Activated CD4-positive, CD25-positive, alpha-beta regulatory T cell treated with anti-CD3 and anti-CD28 coated beads, Interleukin-2, amount 50 U/mL, for 16 hours (primary cell): ENCODE results near the gene DIPK1A.
A peak's percentile ranks its signal among the peaks of the same experiment; 100 is the strongest.

ENCODE experiments used
- DNase-seq: peaks from one replicate; pipeline ENCODE4 v3.0.0-alpha.2; 2020; ENCODE audit warnings: low read depth, low spot score

DIPK1A gene

DNA sequence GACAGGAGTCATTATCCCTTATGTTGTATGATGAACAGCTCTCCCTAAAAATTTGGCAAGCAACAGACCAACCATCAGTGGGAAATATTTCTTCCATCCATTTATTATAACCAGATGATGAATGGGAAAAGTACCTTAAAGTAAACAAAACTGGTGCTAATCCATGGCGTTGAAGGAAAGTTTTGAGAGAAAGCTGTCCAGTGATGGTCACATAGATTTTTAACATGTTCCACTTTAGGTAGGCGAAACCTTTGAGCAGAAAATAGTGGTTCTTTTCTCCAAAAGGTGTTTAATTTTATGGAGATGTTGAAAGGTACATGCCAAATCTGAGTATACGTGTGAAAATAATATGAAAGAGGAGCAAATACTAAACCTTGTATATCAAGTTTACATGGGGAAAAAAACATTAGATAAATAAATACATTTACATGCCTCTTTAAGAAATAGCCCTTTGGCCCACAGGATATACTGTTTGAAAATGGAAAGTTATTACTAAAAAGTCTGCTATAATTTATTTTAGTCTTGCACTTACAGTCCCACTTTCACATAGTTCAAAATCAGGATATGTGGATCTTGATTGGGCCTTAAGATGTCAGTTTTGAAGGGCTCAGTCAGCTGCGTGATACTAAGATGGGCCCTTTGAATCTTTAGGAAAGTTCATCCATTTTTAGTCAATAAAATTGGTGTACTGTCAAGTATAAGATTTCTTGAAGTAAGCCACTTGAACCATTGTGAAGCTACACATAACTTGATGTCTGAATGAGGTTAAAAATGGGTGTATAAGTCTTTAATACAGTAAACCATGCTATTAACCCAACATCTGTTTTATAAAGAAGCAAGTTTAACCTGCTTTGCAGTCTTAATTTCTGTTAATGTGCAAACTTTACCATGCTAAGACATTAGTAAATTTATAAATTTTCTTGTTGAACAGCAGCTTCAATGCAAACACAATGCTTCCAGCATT is 118.9 kb downstream of the DIPK1A start:
- DNase-seq: no peak

DNA sequence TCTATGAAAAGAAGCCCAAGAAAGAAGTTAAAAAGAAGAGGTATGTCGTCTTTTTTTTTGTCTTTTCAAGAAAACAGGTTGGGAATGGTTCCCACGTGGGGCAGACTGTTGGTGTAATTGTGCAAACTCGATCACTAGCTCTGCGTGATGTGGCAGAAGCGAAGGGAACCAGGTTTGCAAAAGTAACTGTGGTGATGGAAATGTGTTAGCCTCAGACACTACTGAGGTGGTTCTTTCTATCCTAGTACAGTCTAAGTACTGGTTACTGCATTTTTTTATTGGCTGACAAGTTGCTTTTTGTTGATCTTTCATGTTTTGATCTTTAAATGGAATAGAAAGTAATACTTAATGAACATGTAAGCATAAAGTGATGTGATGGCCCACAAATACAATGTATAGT is 120.7 kb downstream of the DIPK1A start:
- DNase-seq: no peak

DNA sequence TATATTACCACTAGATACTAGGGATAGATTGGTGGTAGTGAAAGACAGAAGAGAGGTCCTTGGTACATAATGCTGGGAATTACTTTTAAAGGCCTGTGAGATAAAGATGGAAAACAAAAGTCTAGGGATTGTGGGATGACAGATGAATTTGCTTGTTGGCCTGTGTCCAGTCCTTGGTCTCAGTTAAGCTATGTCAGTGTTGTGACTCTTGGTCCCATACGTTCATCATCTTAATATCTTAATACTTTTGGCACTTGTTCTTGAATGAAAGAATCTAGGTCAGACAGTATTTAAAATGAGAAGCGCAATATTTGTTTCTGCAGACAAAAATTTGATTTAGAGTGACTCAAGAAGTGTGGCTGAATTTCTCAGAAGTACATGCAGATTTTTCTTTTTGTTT is 121.8 kb downstream of the DIPK1A start:
- DNase-seq: no peak

DNA sequence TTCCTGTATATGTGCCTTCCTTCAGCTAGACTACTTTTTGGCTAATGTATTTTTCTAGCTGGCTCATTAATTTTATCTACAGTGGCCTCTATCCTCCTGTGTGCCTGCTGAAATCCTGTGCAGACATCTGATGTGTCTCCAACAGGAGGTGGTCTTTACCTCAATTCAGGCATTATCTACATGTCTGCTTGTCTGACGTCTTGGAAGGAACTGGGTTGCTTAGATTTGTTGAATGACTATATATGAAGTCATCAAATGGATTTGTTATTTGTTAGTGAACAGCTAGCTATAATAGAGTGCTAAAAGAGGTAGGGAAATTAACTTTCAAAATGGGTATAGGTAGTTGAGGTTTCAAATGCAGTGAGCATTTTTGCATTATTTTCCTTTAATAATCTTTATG is 122.7 kb downstream of the DIPK1A start:
- no peak for DNase-seq

DNA sequence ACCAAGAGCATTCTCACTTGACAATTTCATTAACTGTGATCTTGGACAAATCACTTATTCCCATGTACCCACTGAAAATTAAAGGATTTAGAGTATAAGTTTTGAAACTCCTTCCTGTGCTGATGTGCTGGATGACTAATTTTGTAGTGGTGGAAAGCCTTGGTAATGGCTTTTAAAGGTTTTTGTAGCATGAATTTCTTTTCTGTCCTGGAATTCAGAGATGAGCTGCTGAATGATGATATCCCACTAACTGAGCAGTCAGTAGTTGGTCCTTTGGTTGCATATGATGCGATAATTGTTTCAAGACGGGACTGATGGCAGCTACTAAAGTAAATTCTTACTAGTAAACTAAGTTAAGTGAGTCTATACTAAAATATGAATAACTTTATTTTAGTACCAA is 124.2 kb downstream of the DIPK1A start:
- no peak for DNase-seq

DNA sequence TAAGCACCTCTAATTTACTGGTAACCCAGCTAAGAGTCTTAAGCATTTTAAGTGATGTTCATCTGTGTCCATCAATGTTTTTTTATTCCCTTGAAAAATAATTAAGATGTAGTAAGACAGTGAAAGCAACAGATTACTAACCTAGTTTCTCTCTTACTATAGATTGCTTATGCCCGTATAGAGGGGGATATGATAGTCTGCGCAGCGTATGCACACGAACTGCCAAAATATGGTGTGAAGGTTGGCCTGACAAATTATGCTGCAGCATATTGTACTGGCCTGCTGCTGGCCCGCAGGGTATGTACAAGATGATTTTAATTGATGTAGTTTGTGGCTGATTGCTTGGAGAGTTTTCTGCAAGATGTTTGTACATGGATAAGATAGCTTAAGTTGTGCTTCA is 126.6 kb downstream of the DIPK1A start:
- no peak for DNase-seq

DNA sequence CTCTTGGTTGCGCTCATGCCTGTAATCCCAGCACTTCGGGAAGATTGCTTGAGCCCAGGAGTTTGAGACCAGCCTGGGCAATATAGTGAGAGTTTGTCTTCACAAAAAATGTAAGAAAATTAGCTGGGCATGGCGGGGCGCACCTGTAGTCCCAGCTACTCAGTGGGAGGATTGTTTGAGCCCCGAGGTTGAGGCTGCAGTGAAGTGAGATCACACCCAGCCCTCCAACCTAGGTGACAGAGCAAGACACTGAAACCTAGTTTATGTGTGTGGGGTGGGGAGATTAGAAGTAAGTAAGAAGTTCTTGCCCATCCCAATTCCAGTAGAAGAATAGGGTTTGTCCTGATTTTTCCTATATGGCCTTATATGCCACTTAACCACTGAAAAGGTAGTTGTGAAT is 127.4 kb downstream of the DIPK1A start:
- no peak for DNase-seq

DNA sequence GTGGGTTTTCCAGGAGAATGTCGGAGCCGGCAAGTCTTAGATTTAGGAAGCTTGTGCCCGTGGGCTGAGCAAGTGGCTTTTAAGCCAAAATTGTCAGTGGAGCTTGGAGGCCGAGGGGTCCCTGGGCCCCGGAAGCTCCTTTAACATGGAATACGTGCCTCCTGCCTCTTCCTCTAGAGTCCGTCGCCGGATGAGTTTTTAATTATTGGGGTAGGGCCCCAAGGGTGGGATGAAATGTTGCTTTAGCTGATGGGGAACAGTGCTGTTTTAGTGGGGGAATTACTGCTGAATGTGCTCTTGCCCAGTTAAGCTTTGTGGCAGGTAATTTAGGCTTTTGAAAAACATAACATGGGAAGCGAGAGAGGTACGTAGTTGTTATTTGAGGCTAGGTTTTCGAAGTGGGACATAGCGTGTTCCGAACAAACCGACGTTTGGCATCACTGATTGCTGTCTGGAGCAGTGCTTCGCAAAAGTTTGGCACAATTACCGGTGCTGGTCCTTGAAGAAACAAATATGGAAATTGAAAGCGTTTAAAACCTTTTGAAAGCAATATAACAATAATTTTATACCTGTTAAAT is 128.6 kb downstream of the DIPK1A start:
- no peak for DNase-seq

DNA sequence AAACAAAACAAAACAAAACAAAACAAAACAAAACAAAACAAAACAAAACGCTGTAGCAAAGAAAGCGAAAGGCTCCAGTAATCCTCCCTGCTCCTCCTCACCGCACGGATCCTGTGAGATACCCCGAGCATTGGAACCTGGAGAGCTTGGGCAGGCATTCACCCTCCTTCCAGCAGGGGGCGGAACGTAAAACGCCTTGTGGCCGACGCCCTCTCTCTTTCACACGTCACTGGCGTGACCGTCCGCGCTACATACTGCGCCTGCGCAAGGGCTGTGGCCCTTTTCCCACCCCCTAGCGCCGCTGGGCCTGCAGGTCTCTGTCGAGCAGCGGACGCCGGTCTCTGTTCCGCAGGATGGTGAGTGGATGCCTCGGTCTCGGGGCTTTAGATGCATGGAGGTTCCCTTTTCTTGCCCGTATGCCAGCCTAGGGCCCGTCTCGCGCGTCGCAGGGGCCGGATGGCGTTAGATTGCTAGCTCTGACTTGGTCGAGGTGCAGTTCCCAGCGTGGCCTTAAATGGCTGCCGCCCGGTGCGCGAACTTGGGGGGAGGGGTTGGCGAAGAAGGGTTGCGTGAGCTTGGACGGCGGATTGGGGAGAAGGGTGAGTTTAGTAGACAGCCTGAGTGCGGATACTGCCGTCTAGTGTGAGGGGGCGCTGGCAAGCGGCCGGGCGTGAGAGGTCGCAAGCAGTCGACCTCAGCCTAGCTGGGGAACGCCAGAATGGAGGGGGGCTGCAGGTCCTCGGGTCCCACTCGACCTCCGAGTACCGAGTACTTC is 129.3 kb downstream of the DIPK1A start, which contains the start of gene RPL5:
RPL5 (plus strand) TSS at position 279 of the 775 bp plus-strand sequence; CDS start at position 354, 75 bp downstream.
- peak; percentile 97 for DNase-seq

DNA sequence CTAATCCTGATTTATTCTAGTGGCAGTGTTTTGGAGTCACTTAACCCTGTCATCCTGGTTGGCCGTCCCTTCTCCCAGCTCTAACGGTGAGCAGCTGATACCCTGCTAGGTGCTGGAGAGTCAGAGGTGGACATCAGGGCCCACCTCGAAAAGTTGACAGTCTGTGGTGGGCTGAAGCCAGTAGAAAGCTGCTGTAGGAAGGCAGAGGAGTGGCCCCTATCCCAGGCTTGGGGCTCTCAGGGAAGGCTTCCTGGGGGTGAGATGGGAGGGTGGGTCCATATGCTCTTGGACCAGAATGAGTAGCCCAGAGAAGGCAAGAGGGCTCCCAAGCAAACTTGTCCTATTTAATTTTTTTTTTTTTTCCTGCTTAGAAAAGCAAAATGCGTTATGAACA is 129.9 kb downstream of the DIPK1A start:
- DNase-seq: no peak

DNA sequence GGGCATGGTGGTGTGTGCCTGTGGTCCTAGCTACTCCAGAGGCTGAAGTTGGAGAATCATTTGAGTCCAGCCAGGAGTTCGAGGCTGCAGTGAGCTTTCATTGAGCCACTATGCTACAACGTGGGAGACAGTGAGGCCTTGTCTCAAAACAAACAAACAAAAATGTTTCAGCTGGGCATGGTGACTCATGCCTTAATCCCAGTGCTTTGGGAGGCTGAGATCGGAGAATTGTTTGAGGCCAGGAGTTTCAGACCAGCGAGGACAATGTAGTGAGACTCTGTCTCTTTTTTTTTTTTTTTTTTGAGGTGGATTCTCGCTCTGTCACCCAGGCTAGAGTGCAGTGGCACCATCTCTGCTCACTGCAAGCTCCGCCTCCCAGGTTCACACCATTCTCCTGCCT is 134.5 kb downstream of the DIPK1A start:
- no peak for DNase-seq

DNA sequence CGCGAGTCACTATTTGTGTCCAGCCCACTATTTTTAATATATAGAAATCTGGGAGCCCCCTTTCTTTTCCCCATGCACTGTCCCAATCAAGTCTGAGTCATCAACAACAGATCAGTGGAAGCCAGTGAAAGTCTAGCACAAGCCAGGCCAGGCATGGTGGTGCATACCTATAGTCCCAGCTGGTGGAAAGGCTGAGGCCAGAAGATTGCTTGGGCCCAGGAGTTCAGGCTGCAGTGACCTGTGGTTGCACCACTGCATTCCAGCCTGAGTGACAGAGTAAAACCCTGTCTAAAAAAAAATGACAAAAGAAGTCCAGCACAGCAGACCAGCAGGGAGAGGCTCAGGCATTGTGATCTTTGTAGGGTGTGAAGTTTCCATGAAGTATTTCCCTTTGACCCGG is 138.4 kb downstream of the DIPK1A start:
- DNase-seq: no peak

DNA sequence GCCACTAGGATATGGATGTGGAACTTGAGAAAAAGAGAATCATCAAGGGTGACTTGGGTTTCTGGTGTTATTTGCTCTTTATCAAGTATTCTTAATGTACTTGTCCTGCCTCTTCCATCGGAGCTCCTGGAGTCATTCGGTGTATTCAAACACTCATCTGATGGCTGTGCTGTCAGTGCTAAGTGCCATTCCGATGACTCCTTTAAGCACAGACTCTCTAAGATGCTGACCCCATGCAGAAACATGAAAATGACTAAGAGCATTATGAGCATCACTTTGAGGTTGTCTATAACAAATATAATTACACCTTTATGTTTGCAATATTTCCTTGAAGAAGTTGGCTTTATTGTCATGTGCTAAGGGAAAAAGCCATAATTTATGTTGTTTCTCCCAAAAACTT is 140.7 kb downstream of the DIPK1A start:
- no peak for DNase-seq

DNA sequence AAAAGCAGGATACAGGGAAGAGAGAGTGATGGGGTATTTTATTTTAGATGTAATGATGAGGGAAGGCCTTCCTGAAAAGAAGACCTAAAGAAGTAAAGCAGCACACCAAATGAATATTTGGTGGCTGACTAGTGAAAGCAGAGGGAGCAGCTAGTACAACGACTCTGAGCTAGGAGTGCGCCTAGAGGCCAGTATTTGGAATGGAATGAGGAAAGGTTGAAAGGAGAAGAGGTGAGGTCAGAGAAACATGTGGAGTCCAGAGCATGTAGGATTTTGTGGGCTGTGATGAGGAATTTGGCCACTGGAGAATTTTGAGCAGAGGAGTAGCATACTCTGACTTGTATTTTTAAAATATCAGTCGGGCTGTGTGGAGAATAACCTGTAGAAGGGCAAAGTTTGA is 141.2 kb downstream of the DIPK1A start:
- DNase-seq: no peak

DNA sequence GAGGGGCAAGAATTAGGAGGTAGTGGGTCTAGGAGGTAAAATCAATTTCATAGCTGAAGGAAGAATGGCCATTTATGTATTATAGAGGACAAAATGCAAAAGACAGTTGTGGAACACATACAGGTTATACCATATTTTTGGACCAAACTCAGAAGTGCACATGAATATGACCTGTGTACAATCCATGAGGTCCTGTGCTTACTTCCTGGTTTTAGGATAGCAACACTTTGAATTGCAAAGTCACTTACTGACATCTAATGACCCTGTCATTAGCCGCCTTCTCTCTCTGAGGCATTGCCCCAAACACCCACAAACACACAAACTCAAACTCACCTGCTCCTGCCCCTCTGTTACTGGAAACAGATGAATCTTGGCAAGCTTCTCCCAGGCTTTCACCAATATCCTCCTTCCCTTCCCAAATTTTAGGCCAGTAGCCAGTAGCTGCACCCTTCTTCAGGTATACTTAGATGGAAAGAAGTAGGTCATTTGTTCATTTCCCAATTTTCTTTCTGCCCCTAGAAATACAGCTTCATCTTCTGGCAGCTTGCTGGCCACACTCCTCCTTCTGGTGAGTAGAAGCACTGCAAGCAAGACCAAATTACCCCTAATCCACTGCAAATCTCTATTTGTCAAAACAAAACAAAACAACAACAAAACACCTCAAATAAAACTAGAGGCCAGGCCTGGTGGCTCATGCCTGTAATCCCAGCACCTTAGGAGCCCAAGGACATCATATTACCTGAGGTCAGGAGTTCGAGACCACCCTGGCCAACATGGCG is 143.1 kb downstream of the DIPK1A start:
- DNase-seq: no peak

DNA sequence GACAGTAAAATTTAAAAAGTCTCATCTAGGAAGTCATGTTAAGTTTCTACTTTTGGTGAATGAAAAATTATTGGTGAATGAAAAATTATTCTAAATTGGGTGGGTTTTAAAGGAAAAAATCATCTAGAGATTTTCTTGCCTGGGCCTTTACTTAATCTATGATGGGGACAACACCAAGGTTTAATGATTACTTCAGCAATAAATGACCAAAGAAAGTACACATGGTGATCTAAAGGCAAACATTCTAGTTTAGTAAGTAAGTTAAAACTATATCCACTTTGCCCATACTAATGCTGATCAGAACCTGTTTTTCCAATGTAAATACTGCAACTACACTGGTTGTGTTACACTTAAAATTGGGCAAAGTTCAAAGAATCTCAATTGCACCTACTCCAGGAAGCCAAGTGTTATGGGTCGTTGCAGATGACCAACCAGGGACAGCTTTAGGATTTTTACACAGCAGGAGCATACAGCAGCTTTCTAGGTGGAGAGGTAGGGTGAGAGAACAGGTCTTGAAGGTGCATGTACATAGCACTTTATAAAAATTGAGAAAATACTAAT is 144.0 kb downstream of the DIPK1A start:
- no peak for DNase-seq

DNA sequence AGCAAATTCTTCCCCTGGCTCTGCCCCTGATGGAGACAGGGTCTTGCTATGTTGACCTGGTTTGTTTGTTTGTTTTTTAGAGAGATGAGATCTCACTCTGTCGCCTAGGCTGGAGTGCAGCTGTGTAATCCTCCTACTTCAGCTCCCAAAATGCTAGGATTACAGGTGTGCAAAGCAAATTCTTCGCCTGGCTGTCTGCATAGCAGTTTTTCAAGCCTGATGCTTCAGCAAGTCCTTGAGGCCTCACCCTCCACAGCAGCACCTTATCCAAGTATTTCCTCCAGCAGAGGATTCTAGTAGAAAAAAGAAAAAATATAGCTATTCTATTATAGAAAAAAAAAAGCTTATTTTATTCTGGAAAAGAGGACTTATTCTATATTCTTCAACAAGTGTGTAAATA is 144.5 kb downstream of the DIPK1A start:
- no peak for DNase-seq

DNA sequence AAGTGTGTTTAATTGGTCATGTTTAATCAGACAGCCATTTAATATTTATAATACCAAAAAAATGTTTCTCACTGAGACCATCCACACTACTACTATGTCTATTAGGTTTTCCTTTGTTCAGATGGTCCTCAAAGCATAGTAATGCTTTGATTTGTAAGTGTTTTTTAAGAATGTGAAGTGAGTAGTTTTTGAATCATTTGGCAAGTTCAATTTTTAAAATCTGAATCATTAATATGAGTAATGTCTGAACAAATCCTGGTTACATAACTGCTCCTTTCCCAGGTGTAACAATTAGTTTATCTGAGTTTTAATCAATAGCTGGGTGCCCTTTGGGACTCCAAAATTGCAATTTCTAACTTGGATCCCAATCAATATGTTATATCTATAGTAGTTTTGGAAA is 152.9 kb downstream of the DIPK1A start:
- DNase-seq: no peak

DNA sequence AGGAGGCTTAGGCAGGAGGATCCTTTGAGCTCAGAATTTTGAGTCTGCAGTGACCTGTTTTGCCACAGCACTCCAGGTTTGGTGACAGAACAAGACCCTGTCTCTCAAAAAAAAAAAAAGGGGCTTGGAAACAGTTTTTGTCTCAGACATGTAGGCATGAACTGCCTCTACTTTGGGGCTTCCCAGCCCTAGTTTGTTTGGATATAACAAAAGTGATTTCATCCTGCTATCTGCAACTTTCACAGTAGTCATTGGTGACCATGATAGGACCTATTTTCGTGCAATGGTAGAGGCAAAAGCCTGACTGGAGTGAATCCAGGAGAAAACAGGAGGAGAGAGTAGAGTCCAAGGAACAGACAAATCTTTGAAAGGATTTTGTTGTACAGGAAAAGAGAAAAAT is 156.0 kb downstream of the DIPK1A start:
- no peak for DNase-seq

DNA sequence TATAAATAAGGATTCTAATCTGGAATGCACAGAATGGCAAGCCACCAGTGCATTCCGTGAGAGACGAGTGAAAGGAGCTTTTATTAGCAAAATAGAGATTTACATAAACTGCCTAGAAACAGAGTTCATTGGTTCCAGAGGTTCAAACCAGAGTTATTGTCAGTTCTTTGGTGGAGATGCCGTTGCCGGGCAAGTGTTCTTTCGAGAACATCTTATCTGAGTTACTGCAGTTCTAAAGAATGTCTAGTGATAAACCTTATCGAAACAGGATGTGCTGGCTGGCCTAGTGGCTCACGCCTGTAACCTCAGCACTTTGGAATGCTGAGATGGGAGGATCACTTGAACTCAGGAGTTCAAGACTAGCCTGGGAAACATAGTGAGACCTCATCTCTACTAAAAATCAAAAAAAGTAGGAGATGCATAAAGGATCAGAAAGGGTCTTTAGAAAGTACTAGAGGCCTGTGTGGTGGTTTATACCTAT is 156.5 kb downstream of the DIPK1A start:
- no peak for DNase-seq
